GM19240 (cell line): ENCODE results near the gene PLIN4.
"Not testable (repeated sequence)": the region's sequence is repeated elsewhere in the genome, so short reads cannot be mapped to it uniquely, and the experiment has no call there.

ENCODE experiments used
- DNase-seq: peaks from one replicate; pipeline ENCODE4 v3.0.0; 2011; ENCODE audit warnings: low spot score; ENCODE audit not compliant: insufficient read length

Gene PLIN4, protein sequence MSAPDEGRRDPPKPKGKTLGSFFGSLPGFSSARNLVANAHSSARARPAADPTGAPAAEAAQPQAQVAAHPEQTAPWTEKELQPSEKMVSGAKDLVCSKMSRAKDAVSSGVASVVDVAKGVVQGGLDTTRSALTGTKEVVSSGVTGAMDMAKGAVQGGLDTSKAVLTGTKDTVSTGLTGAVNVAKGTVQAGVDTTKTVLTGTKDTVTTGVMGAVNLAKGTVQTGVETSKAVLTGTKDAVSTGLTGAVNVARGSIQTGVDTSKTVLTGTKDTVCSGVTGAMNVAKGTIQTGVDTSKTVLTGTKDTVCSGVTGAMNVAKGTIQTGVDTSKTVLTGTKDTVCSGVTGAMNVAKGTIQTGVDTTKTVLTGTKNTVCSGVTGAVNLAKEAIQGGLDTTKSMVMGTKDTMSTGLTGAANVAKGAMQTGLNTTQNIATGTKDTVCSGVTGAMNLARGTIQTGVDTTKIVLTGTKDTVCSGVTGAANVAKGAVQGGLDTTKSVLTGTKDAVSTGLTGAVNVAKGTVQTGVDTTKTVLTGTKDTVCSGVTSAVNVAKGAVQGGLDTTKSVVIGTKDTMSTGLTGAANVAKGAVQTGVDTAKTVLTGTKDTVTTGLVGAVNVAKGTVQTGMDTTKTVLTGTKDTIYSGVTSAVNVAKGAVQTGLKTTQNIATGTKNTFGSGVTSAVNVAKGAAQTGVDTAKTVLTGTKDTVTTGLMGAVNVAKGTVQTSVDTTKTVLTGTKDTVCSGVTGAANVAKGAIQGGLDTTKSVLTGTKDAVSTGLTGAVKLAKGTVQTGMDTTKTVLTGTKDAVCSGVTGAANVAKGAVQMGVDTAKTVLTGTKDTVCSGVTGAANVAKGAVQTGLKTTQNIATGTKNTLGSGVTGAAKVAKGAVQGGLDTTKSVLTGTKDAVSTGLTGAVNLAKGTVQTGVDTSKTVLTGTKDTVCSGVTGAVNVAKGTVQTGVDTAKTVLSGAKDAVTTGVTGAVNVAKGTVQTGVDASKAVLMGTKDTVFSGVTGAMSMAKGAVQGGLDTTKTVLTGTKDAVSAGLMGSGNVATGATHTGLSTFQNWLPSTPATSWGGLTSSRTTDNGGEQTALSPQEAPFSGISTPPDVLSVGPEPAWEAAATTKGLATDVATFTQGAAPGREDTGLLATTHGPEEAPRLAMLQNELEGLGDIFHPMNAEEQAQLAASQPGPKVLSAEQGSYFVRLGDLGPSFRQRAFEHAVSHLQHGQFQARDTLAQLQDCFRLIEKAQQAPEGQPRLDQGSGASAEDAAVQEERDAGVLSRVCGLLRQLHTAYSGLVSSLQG (N-terminal part only)

DNA sequence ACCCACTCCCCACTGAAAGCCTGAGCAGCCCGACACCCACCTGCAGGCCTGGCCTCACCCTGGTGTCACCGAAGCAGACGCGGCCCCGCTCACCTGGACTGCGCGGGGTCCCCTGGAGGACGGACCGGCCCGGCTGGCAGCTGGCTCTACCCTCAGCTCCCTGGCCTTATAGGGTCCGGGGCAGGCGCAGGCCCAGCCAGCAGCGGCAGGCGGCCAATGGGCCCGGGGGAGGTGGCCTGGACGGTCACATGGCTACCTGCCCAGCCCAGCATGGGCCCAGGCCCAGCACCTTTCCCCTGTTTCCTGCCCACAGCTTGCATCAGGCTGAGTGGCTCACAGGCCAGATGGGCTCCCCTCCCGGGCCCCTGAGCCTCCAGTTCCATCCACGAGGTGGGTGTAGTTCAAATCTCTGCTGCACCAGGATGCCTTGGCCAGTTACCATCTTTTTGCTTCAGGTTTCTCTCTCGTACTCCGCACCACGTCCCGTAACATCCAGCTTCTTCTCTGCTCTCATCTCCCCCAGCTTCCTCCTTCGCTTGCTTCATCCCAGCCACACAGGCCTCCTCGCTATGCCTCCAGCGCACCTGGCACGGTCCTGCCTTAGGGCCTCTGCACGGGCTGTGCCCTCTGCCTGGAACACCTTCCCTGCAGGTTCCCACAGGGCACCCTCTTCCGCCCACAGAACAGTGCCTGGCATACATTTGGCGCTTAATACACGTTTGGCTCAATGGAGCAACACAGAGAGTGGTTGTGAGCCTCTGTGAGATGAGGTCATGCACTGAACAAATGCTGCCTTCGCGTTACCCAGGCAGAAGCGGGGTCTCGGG lies at the start of gene PLIN4:
PLIN4 (minus strand) TSS at position 142 of the 827 bp plus-strand sequence. CDS start 214 bp downstream, outside the sequence.
- no peak for DNase-seq

DNA sequence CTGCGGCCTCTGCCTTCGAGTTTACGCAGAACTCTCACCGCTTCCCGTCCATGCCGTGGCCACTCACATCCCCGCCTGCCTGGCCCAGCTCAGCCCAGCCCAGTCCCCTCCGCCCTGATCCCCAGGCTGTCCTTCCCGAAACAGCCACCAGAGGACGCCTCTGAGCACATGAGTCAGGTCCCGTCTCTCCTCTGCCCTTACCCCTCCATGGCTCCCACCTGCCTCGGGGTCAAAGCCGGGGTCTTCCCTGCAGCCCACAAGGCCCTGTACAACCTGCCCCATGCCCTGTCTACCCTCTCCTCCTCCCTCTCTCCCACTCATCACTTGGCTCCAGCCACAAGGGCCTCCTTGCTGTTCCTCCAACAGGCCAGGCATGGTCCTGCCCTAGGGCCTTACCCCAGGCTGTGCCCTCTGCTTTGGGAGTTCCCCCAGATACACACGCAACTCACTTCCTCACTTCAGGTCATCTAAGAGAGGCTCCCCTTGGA lies 49.3 kb upstream of the PLIN4 start:
- DNase-seq: no peak

DNA sequence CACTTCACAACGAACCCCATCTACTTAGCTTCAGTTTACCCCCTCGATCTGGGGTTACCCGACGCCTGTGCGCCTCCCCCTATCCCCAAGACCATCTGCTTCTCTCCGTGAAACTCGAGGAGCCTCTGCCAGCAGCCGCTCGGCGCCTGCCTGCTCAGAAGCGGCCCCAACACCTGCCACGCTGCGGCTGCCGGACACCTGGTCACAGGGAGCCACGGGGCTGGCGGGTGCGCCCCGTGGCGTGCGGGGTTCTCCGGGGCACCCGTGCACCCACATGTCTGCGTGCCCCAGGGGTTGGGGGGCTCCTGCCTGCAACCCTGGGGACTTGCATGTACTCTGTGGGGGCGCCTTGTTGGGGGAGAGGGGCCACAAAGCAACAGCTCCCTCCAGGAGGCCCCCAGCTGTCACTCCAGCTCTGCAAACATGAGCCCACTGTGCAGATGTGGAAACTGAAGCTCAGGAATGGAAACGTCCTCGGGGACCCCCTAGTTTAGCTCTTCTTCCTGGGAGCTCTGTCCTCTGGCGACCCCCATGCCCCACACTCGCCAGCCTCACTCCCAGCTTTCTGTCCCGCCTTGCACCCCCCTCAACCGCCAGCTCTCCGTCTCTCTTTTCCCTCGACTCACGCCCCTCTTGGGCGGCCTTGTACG lies 48.2 kb upstream of the PLIN4 start:
- no peak for DNase-seq

DNA sequence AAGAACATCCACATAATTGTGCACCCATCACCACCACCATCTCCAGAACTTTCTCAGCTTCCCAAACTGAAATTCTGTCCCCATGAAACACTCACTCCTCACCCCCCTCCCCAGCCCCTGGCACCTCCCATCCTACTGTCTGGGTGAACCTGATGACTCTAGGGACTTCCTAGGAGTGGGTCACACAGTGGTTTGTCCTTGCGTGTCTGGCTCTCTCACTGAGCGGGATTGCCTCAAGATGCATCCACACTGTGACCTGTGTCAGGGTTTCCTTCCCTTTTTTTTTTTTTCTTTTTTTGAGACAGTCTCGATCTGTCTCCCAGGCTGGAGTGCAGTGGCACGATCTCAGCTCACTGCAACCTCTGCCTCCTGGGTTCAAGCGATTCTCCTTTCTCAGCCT lies 45.3 kb upstream of the PLIN4 start:
- DNase-seq: not testable (repeated sequence)

DNA sequence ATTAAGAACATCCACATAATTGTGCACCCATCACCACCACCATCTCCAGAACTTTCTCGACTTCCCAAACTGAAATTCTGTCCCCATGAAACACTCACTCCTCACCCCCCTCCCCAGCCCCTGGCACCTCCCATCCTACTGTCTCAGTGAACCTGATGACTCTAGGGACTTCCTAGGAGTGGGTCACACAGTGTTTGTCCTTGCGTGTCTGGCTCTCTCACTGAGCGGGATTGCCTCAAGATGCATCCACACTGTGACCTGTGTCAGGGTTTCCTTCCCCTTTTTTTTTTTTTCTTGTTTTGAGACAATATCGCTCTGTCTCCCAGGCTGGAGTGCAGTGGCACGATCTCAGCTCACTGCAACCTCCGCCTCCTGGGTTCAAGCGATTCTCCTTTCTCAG lies 43.8 kb upstream of the PLIN4 start:
- DNase-seq: not testable (repeated sequence)

DNA sequence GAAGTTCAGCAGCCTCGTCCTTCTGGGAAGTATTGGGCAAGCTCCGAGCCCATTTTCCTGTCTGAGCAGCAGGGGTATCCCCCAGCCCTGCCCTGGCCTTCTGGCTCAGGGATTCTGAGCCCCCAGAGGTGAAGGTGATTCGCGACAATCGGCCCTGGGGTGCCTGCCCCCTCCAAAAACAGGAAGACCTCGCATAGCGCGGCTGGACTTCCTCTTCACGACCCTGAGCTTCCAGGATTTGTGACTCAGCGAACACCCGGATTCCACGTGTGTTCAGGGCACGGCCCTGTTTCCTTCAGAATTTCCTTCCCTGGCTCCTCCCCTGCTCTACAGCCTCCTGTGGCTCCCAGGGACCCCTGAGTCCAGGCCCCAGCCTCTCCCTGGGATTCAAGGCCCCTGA lies 41.3 kb upstream of the PLIN4 start, which contains the start of gene SEMA6B:
SEMA6B (minus strand) TSS at position 116 of the 400 bp plus-strand sequence. CDS start 1,227 bp downstream, outside the sequence.
- DNase-seq: no peak

DNA sequence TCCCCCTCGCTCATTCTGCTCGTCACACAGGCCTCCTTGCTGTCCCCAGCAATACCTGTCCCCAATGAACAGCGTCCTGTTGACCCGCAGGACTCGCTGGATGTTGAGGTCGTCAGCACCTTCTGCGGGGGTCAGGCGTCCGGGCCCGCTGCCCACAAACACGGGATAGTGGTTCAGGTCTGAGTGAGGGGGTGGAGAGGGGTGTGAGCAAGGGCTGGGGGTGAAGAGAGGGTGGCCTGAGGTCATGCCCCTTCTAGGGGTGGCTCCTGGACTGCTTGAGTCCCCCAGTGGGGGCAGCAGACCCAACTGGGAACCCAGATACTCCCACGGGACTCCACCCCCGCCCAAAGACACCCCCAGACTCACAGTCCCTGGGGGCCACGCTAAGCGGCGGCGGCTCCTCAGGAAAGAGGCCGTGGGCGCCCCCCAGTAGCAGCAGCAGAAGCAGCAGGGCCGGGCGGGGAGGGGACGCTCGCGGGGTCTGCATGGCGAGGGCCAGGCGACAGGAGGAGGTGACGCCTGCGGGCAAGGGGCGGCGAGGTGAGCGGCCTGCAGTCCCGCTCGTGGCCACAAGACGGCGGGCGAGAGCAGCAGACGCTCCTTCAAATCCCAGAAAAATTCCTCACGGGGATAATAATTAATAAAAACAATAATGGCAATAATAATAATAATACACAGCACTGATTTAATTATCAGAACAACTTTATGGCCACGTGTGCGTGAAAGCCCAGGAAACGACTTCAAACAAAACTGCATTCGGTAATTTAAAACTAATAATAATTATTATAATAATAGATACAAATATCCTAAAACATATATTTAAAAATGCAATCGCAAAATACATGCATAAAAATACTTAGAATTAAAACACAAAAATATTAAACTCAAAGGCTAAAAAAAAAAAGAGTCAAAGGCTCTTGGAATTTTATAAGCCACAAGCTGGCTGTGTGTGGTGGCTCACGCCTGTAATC lies 40.0 kb upstream of the PLIN4 start:
- DNase-seq: no peak

DNA sequence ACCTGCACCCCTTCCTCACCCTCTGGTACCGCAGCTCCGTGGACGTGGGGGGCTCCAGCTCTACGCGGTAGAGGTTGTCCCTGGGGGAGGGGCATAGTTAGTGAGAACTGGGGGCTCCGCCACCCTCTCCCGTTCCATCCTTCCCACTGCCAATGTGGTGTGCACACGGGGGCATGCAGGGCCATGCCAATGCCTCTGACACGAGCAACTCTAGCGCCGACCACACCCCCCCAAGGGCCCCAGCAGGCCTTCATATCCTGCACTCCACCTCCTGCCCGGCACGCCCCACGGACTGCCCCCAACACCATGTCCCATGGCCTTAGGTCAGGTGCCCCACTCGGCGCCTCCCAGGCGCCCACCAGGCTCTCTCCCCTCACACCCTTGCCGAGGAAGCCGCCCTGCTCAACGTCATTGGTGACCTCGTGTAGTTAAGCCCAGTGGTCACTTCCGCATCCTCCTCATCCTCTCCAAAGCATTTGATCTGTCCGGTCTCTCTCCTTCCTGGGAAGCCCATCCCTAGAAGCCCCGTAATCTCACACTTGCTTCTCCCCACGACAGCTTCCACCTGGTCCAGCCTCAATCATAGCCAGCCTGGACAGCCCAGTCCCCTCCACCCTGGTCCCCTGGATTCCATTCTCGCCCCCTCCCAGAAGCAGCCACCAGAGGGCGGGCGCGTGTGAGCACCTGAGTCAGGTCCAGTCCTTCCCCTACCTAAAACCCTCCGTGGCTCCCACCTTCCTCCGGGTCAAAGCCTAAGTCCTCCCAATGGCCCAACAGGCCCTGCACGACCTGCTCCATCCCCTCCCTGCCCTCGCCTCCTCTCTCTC lies 39.1 kb upstream of the PLIN4 start:
- DNase-seq: no peak

DNA sequence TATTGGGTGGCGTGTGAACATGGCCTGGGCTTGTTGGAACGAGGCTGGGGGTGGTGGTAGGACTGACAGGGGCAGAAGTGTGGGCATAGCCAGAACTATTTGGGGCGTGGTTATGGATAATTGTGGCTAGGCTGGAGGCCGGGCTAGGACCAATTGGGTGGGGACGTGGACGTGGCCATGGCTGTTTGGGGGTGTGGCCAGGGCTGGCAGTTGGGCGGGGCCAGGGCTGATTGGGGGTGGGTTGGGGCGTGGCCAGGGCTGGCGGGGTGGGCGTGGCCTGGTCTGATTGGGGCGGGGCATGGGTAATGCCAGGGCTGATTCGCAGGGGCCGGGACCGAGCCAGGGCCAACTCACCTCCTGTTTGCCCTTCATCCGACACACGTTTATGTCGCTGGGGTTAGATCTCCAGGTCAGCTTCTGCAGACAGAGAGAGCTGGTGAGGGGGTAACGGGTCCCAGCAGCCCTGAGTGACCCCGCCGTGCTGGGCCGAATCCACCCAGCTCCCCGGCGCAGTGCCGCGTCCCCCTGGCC lies 38.4 kb upstream of the PLIN4 start:
- DNase-seq: no peak

DNA sequence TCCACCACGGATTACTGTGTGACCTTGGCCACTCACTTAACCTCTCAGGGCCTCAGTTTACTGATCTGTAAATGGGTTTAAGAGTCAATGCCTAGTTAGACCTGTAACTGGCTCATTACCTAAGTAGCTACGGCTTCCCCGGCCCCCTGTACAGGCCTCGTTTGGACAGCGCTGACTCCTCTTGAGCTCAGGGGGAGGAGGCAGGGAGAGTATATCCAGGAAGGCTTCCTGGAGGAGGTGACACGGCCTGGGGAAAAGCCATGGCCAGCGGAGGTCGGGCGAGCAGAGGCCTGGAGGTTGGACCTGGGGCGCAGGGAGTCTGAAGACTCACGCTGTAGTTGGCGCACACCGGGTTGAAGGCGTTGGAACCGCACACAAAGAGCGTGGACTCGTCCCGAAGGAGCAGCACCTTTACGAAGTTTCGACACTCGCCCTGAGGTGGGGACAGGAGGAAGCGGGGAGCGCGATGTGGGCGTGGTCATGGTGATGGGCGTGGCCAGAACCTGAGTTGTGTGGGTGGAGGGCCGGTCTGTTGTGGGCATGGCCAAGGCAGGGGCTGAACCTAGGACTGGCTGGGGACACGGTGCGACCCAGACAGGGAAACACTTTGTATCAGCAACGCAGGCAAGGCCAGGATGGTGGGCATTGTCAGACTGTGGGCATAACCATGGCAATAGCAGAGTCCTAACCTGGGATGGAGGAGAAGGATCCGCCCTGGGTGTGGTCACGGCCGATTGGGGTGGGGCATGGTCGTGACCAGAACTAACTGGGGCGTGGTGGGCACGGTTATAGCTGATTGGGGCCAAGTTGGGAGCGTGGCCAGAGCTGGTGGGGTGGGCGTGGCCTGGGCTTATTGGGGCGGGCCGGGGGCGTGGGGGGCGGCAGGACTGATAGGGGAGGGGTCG lies 37.6 kb upstream of the PLIN4 start:
- no peak for DNase-seq

DNA sequence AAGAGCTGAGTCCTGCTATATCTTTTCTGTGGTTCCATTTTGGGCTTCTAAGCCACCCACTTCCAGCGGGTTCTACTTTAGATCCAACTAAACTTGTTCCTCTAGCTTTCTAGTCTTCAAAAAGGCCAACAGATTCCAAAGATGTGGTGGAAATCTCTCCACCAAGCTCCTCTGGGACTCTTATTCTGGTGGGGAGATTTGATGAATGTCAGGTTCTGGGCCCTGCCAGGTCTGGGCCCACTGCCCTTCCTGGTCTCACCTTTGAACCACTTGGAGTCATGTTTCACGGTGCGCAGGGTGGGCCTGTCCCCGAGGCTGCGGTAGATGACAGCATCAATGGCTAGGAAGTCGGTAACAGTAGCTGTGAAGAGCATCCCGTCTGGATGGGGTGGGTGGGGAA lies 36.4 kb upstream of the PLIN4 start:
- DNase-seq: no peak

DNA sequence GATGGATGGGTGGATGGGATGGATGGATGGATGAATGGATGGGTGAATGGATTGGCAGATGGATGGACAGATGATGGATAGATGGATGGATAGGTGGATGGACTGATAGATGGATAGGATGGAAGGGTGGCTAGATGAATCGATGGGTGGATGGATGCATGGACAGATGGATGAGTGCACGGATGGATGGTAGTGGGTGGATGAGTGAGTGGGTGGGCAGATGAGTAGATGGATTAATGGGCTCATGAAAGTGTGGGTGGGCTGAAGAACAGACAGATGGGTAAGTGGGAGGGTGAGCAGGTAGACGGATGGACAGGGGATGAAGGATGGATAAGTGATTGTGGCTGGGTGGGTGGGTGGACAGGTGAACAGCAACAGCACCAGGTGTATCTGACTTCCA lies 35.5 kb upstream of the PLIN4 start:
- DNase-seq: no peak

DNA sequence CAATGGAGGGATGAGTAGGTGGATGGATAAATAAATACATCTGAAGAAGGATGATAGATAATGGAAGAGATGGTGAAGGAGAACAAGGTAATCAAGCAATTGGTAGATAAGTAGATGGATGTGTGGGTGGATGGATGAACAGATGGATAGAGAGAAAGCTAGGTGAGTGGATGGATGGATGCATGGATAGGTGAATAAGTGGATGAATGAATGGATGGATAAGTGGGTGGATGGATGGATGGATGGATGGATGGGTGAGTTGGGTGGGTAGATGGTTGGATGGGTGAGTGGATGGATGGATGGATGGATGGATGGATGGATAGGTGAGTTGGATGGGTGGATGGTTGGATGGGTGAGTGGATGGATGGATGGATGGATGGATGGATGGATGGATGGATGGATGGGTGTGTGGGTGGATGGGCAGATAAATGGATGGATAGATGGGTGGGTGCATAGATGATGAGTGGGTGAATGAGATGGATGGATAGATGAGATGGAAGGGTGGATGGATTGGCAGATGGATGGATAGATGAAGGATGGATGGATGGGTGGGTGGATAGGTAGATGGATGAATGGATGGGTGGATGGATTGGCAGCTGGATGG lies 34.9 kb upstream of the PLIN4 start:
- DNase-seq: no peak

DNA sequence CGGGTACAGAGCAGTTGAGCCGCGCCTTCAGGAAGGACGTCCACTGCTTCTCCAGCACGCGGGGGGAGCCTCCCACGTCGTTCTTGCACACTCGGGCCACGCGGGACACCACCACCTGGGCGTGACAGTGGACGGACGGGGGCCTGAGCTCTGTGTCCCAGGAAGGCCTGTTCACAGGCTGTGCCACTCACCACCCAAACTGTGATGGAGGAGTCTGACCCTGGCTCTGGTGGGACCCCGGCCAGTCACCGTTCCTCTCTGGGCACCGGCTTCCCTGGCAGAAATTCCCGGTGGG lies 34.2 kb upstream of the PLIN4 start:
- DNase-seq: no peak

DNA sequence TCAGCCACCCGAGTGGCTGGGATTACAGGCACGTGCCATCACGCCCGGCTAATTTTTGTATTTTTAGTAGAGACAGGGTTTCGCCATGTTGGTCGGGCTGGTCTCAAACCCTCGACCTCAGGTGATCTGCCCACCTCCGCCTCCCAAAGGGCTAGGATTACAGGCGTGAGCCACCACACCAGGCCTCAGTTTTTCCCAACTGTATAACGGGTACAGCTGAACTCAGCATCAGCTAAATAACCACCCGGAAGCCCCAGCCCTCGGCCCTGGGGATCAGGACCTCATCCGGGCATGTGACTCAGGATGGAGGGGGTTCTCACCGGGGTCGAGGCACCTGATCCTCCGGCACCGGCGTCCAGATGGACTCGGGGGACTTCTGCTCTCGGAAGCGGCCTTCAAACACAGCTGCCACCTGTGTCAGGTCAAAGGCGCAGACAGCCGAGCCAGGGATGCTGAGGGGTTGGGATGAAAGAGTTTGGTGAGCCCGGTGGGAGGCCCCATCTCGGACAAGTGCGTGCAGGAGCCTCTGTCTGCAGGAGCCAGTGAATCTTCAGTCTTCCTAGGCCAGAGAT lies 32.3 kb upstream of the PLIN4 start:
- no peak for DNase-seq

DNA sequence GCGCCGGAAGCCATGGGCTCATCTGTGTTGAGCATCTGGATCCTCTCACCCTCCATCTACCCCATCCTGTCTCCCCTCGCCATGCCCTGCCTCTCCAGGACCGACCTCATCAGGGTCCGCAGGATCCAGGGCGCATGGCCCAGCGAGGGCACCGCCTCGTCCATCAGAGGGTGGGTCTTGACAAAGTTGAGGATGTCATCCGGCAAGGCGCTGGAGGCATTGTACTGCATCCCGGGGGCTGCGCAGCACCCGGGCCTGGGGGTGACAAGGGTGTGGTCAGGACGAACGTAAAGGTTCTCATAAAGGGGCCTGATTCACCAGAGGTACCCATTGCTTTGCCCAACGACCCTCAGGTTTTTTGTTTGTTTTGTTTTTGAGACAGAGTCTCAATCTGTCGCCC lies 31.7 kb upstream of the PLIN4 start:
- DNase-seq: no peak
